Gastrocnemius medialis (tissue), 4 donors: ENCODE results near the gene GRM1. TPM values are rescaled to one million over a fixed set of nuclear protein-coding genes. Genes with fewer than 3 reads are reported as not detected.

Experiments used
- ATAC-seq, 2 donors: fragments of 150-250 bp; one replicate each; pipeline ENCODE4 v1.9.1; 2016
- DNase-seq, 2 donors: peaks; one replicate each; pipeline ENCODE4 v3.0.0-alpha.2; 2019
- H3K27ac ChIP-seq, 4 donors: fragments of 200-600 bp; sonication (generic); 1 replicate in 1 of 4; 2 replicates in 3 of 4; pipeline ENCODE4 v1.5.1; 2016 to 2018; ENCODE audit warnings: mild to moderate bottlenecking in 2 of 4, moderate library complexity in 1 of 4
- H3K27me3 ChIP-seq, 3 donors: fragments of 200-600 bp; sonication (generic) in 2 of 3; 1 replicate in 1 of 3; 2 replicates in 2 of 3; pipeline versions ENCODE4 v1.5.1 to v1.6.0; 2016 to 2019; ENCODE audit warnings: mild to moderate bottlenecking in 1 of 3, moderate library complexity in 1 of 3
- H3K36me3 ChIP-seq, 2 donors: fragments of 200-600 bp; sonication (generic) in 1 of 2; one replicate each; pipeline ENCODE4 v1.5.1; 2017 to 2018
- H3K4me1 ChIP-seq, 2 donors: fragments of 200-600 bp; sonication (generic) in 1 of 2; one replicate each; pipeline ENCODE4 v1.5.1; 2016 to 2017; ENCODE audit warnings: mild to moderate bottlenecking in 2 of 2
- H3K4me3 ChIP-seq, 4 donors: fragments of 200-600 bp; sonication (generic) in 3 of 4; 1 replicate in 1 of 4; 2 replicates in 3 of 4; pipeline ENCODE4 v1.5.1; 2016 to 2019; ENCODE audit warnings: mild to moderate bottlenecking in 2 of 4
- H3K9me3 ChIP-seq, 3 donors: fragments of 200-600 bp; sonication (generic) in 2 of 3; 1 replicate in 1 of 3; 2 replicates in 2 of 3; pipeline ENCODE4 v1.5.1; 2016 to 2019
- CTCF ChIP-seq, 5 experiments: fragments of 450-650 bp in 3 of 5; fragments of 200-600 bp in 2 of 5; sonication (generic) in 2 of 5; IDR thresholded peaks in 4 of 5; conservative IDR thresholded peaks in 1 of 5; 1 replicate in 4 of 5; 2 replicates in 1 of 5; pipeline ENCODE4 v1.5.1; 2016 to 2019; ENCODE audit warnings: antibody characterized with exemption in 5 of 5, mild to moderate bottlenecking in 3 of 5, moderate library complexity in 3 of 5
- POLR2A ChIP-seq, 2 donors: fragments of 450-650 bp; IDR thresholded peaks; one replicate each; pipeline ENCODE4 v1.6.1; 2017; ENCODE audit warnings: antibody characterized with exemption in 2 of 2, mild to moderate bottlenecking in 2 of 2, moderate library complexity in 2 of 2
- in situ Hi-C, 4 donors: fragments of 200-750 bp; cut with MboI; loops; one replicate each; pipeline versions ENCODE4 v1.15.0 to v1.8.0; 2017; ENCODE audit warnings: low sequenced_read_pairs in 4 of 4
- intact Hi-C: fragments of 100-400 bp; cut with DNase I; formaldehyde crosslinking; loops from one replicate; pipeline ENCODE4 v1.15.1; 2023; ENCODE audit warnings: low total_unique reads
- total RNA-seq, 4 donors: library from RNA; depleted of rRNA; stranded (reverse); fragments of >200 nt; gene quantifications; one replicate each; pipeline versions ENCODE4 v1.1.0 to v1.2.3, GENCODE V29; 2016

Gene GRM1
- total RNA-seq, 4 donors from 2014 or later: 0.04 TPM; not detected in 3

- H3K27me3 ChIP-seq: no peaks in the 10 kb centered on the region
- H3K4me3 ChIP-seq: no peak overlapping the region
- TF ChIP-seq POLR2A (IDR thresholded peaks at IDR 0.05) (no peak), CTCF (IDR thresholded peaks at IDR 0.05 in 4 of 5, conservative IDR thresholded peaks at IDR 0.05 in 1 of 5) (no peak)
- in situ Hi-C loops: no loop called here
- no peaks in the 10 kb centered on the region for H3K9me3 ChIP-seq
- no peak overlapping the region for H3K27ac ChIP-seq
- ATAC-seq: no peak
- intact Hi-C loops: no loop called here
- no peak for DNase-seq
- H3K4me1 ChIP-seq: no peaks in the 10 kb centered on the region
- no peaks in the 10 kb centered on the region for H3K36me3 ChIP-seq
Observed at GRCh38 chr6:146100776-146101175, 71.9 kb downstream of the GRM1 start.

- in situ Hi-C loops: no loop called here
- intact Hi-C loops: no loop called here
Observed at GRCh38 chr6:146103416-146104072, 74.7 kb downstream of the GRM1 start.

GRCh38 chr6:146106532-146106931 is 77.7 kb downstream of the GRM1 start:
- ATAC-seq (no peak), DNase-seq (no peak)
- no peaks in the 10 kb centered on the region for H3K27me3 ChIP-seq
- no peak for TF ChIP-seq CTCF (IDR thresholded peaks at IDR 0.05 in 4 of 5, conservative IDR thresholded peaks at IDR 0.05 in 1 of 5)
- TF ChIP-seq POLR2A (IDR thresholded peaks at IDR 0.05): no peak
- in situ Hi-C loops: no loop called here
- H3K27ac ChIP-seq: no peak overlapping the region
- H3K36me3 ChIP-seq: no peaks in the 10 kb centered on the region
- no peak overlapping the region for H3K4me3 ChIP-seq
- no peaks in the 10 kb centered on the region for H3K4me1 ChIP-seq
- intact Hi-C loops: no loop called here
- no peaks in the 10 kb centered on the region for H3K9me3 ChIP-seq

More at GRCh38 chr6:146103416-146104072, 74.7 kb downstream of the GRM1 start:
- ATAC-seq (no peak), DNase-seq (no peak)
- H3K36me3 ChIP-seq: no peaks in the 10 kb centered on the region
- H3K27me3 ChIP-seq: no peaks in the 10 kb centered on the region
- H3K9me3 ChIP-seq: no peaks in the 10 kb centered on the region
- H3K4me3 ChIP-seq: no peak overlapping the region
- H3K27ac ChIP-seq: no peak overlapping the region
- H3K4me1 ChIP-seq: no peaks in the 10 kb centered on the region
- TF ChIP-seq POLR2A (IDR thresholded peaks at IDR 0.05) (no peak), CTCF (IDR thresholded peaks at IDR 0.05 in 4 of 5, conservative IDR thresholded peaks at IDR 0.05 in 1 of 5) (no peak)

GRCh38 chr6:146110990-146111389 is 82.1 kb downstream of the GRM1 start:
- ATAC-seq (no peak), DNase-seq (no peak)
- no peak overlapping the region for H3K4me3 ChIP-seq
- H3K36me3 ChIP-seq: no peaks in the 10 kb centered on the region
- no peaks in the 10 kb centered on the region for H3K9me3 ChIP-seq
- H3K4me1 ChIP-seq: no peaks in the 10 kb centered on the region
- intact Hi-C loops: no loop called here
- in situ Hi-C loops: no loop called here
- no peaks in the 10 kb centered on the region for H3K27me3 ChIP-seq
- H3K27ac ChIP-seq: no peak overlapping the region
- TF ChIP-seq POLR2A (IDR thresholded peaks at IDR 0.05): no peak
- TF ChIP-seq CTCF (IDR thresholded peaks at IDR 0.05 in 4 of 5, conservative IDR thresholded peaks at IDR 0.05 in 1 of 5): no peak
